ENCODE data around the gene AADACL2. TPM values are rescaled to one million over a fixed set of nuclear protein-coding genes. Genes with fewer than 3 reads are reported as not detected.

Gene AADACL2
- total RNA-seq, 1 donor from 2014 or later: 0.49 TPM

GRCh38 chr3:151721294-151721693 lies 12.4 kb upstream of the AADACL2 start:
- no peaks in the 10 kb centered on the region for H3K4me1 ChIP-seq
- intact Hi-C loops (cut with DNase I): no loop called here
- H3K4me3 ChIP-seq: no peak overlapping the region

DNA sequence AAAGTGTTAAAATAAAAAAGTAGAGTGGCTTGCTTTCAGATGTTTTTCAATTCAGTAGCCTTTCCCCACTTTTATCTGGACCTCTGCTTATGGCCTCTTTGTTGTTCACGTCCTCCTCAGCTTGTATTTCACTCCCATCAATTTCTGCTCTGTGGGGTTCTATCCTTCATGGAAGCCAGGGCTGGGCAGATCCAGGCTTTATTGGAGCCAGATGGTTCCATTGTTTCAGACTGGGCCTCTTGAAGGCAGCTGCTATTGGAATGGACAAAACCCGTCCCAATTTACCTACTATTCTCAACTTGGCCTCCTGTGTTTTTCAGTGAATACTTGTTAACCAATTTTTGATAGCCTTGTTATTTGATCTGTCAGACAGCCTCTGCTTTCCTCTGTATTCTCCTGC lies 10.9 kb upstream of the AADACL2 start:
- DNase-seq (ENCODE audit: extremely low spot score in 2 of 2): no peak
- TF ChIP-seq POLR2A (IDR thresholded peaks at IDR 0.05) (no peak), POLR2AphosphoS5 (IDR thresholded peaks at IDR 0.05; ENCODE audit: insufficient read depth in 1 of 2, low read depth in 1 of 2) (no peak), CTCF (IDR thresholded peaks at IDR 0.05) (no peak)
- H3K4me3 ChIP-seq: no peak overlapping the region
- no peaks in the 10 kb centered on the region for H3K4me1 ChIP-seq
- H3K27ac ChIP-seq: no peak overlapping the region
- no peaks in the 10 kb centered on the region for H3K36me3 ChIP-seq
- H3K9me3 ChIP-seq: no peaks in the 10 kb centered on the region
- H3K27me3 ChIP-seq: no peaks in the 10 kb centered on the region
- intact Hi-C loops (cut with DNase I): no loop called here

More at GRCh38 chr3:151721294-151721693, 12.4 kb upstream of the AADACL2 start:
- no peaks in the 10 kb centered on the region for H3K27me3 ChIP-seq
- no peak for DNase-seq (ENCODE audit: extremely low spot score in 2 of 2)
- no peak overlapping the region for H3K27ac ChIP-seq
- H3K9me3 ChIP-seq: no peaks in the 10 kb centered on the region
- no peak for TF ChIP-seq POLR2A (IDR thresholded peaks at IDR 0.05)
- no peak for TF ChIP-seq POLR2AphosphoS5 (IDR thresholded peaks at IDR 0.05; ENCODE audit: insufficient read depth in 1 of 2, low read depth in 1 of 2)
- no peak for TF ChIP-seq CTCF (IDR thresholded peaks at IDR 0.05)
- no peaks in the 10 kb centered on the region for H3K36me3 ChIP-seq

DNA sequence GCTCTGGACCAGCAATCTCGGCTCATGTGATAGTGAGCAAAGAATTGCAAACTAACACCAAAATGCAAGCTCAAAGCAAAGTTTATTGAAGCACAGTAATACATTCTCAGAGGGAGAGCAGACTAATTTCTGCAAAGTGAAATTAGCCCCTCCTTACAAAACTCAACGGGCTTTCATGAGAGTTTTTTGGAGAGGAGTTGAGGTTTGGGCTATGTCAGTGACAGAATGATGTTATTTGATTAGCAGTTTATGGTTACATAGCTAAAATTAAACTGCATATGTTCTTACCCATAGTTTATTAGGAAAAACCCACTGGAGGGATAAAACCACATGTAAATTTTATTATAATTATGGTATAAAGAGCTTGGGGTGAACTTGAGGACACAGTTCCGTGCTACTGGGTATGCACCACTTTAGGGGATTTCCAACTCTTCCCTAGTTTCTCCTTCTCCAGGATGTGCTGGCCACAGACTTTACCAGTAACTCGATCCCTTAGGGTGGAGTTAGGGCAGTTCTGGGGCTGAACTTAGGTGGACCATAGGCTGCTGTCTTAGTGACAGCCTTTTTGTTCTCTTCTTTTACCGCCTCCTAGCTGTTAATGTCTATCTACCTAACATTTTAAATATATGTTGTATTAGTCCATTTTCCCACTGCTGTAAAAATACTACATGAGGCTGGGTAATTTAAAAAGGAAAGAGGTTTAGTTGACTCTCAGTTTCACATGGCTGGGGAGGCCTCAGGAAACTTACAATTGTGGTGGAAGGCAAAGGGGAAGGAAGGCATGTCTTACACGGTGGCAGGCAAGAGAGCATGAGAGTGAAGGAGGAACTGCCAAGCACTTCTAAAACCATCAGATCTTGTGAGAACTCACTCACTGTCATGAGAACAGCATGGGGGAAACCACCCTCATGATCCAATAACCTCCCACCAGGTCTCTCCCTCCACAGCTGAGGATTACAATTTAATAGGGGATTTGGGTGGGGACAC lies 8.9 kb upstream of the AADACL2 start:
- no peaks in the 10 kb centered on the region for H3K27me3 ChIP-seq
- TF ChIP-seq CTCF (IDR thresholded peaks at IDR 0.05) (no peak), POLR2A (IDR thresholded peaks at IDR 0.05) (no peak), POLR2AphosphoS5 (IDR thresholded peaks at IDR 0.05; ENCODE audit: insufficient read depth in 1 of 2, low read depth in 1 of 2) (no peak)
- H3K27ac ChIP-seq: no peak overlapping the region
- no peaks in the 10 kb centered on the region for H3K9me3 ChIP-seq
- no peaks in the 10 kb centered on the region for H3K4me1 ChIP-seq
- no peak overlapping the region for H3K4me3 ChIP-seq
- no peaks in the 10 kb centered on the region for H3K36me3 ChIP-seq
- intact Hi-C loops (cut with DNase I): no loop called here
- no peak for DNase-seq (ENCODE audit: extremely low spot score in 2 of 2)

DNA sequence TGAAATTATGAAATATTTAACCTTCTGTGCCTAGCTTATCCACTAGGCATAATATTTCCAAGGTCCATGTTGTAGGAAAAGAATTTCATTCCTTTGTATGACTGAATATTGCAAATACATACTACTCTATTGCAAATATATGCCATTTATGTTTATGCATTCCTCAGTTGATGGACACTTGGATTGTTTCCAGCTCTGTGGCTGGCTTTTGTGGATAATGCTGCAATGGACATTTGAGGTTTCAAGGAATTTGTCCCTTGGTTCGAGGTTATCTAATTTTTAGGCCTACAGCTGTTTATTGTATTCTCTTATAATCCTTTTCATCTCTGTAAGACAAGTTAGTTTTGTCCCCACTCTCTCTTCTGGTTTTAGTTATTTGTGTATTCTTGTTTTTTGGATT lies 7.7 kb upstream of the AADACL2 start:
- H3K9me3 ChIP-seq: no peaks in the 10 kb centered on the region
- no peak overlapping the region for H3K4me3 ChIP-seq
- intact Hi-C loops (cut with DNase I): no loop called here
- H3K4me1 ChIP-seq: no peaks in the 10 kb centered on the region
- DNase-seq (ENCODE audit: extremely low spot score in 2 of 2): no peak
- TF ChIP-seq CTCF (IDR thresholded peaks at IDR 0.05): no peak
- TF ChIP-seq POLR2AphosphoS5 (IDR thresholded peaks at IDR 0.05; ENCODE audit: insufficient read depth in 1 of 2, low read depth in 1 of 2): no peak
- TF ChIP-seq POLR2A (IDR thresholded peaks at IDR 0.05): no peak
- no peaks in the 10 kb centered on the region for H3K36me3 ChIP-seq
- no peak overlapping the region for H3K27ac ChIP-seq
- H3K27me3 ChIP-seq: no peaks in the 10 kb centered on the region

- no peaks in the 10 kb centered on the region for H3K36me3 ChIP-seq
- H3K4me3 ChIP-seq: no peak overlapping the region
- TF ChIP-seq CTCF (IDR thresholded peaks at IDR 0.05) (no peak), POLR2AphosphoS5 (IDR thresholded peaks at IDR 0.05; ENCODE audit: insufficient read depth in 1 of 2, low read depth in 1 of 2) (no peak), POLR2A (IDR thresholded peaks at IDR 0.05) (no peak)
- H3K9me3 ChIP-seq: no peaks in the 10 kb centered on the region
- DNase-seq (ENCODE audit: extremely low spot score in 2 of 2): no peak
- intact Hi-C loops (cut with DNase I): no loop called here
- H3K27me3 ChIP-seq: no peaks in the 10 kb centered on the region
- H3K27ac ChIP-seq: no peak overlapping the region
- H3K4me1 ChIP-seq: no peaks in the 10 kb centered on the region
These were observed 866 bp upstream of the AADACL2 start for GRCh38 chr3:151732861-151733260.
